Measurements from ENCODE around the gene ABCA3. TPM values are rescaled to one million over a fixed set of nuclear protein-coding genes. Genes with fewer than 3 reads are reported as not detected.

ABCA3 gene
- total and polyA plus RNA-seq, 2 of the 8 experiments (the other 6 are each of a cell fraction or from before 2014, with no cell fraction given), result 5.7 to 7.9 TPM

DNA sequence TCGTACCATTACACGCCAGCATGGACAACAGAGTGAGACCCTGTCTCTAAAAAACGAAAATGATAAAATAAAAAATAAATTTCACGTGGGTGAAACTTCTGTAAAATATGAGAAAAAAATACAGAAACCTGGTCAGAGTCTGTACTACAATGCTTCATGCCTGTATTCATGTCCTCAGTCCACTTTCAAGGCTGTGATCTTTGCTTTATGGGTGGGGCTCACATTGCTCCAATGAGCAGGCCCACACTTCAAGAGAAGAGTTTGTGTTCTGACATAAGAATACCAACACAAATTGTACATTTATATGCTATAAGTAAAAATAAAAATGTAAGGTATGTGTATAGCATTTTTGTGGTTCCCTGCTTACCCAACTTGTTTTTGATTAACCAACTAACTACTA, 32.2 kb upstream of the ABCA3 start:
- 83% methylated on average over 4 of the region's 4 CpGs; no CpG with 5 or more reads in 1 of the 2 experiments for WGBS, 2 experiments (ENCODE audit: extremely low coverage in 1 of 2, insufficient coverage in 1 of 2, insufficient read length in 1 of 2, insufficient replicate concordance in 2 of 2, low coverage in 1 of 2, low lambda C conversion rate in 2 of 2, missing lambda C conversion rate in 1 of 2)
- H3K9ac ChIP-seq (replicated peaks in 1 of 4; ENCODE audit: extremely low read depth in 1 of 4, low read depth in 3 of 4, low read length in 3 of 4), result no peak overlapping the region
- H3K4me2 ChIP-seq (ENCODE audit: insufficient read depth in 1 of 2, low read depth in 2 of 2, low read length in 2 of 2), result no peak overlapping the region
- no peaks in the 10 kb centered on the region for H3K9me3 ChIP-seq (ENCODE audit: insufficient read depth in 2 of 2, low read depth in 1 of 2, low read length in 1 of 2)
- no peak overlapping the region for H3K18ac ChIP-seq (ENCODE audit: extremely low read depth, low read length)
- no peak overlapping the region for H2BK20ac ChIP-seq (ENCODE audit: low read length)
- no peaks in the 10 kb centered on the region for H3K36me3 ChIP-seq (ENCODE audit: control insufficient read depth in 2 of 4, insufficient read depth in 4 of 4, low read length in 3 of 4)
- FAIRE-seq (no peak), DNase-seq (ENCODE audit: low read depth in 1 of 2, low spot score in 2 of 2) (no peak)
- no peaks in the 10 kb centered on the region for H3K4me1 ChIP-seq (replicated peaks in 1 of 4; ENCODE audit: control insufficient read depth in 3 of 4, insufficient read depth in 4 of 4, low read length in 3 of 4)
- POLR2A ChIA-PET (ENCODE audit: partially characterized antibody), result no interaction called here
- H4K8ac ChIP-seq (ENCODE audit: extremely low read depth, insufficient read depth, low read length), result no peak overlapping the region
- H3K4ac ChIP-seq (replicated peaks; ENCODE audit: insufficient read length, low read depth, low read length), result no peak overlapping the region
- no peak overlapping the region for H2BK15ac ChIP-seq (ENCODE audit: low read length)
- no peak overlapping the region for H2BK5ac ChIP-seq (ENCODE audit: low read depth, low read length)
- no peak overlapping the region for H2BK120ac ChIP-seq (replicated peaks; ENCODE audit: low read depth, low read length)
- H3K27ac ChIP-seq (ENCODE audit: low read depth, low read length), result no peak overlapping the region
- H3K79me1 ChIP-seq (ENCODE audit: low read depth, low read length), result no peaks in the 10 kb centered on the region
- H3K23ac ChIP-seq (ENCODE audit: insufficient read length), result no peak overlapping the region
- no peak overlapping the region for H4K5ac ChIP-seq (ENCODE audit: insufficient read length, low read depth, low read length)
- H2AFZ ChIP-seq (ENCODE audit: low read length), result no peak overlapping the region
- H3K79me2 ChIP-seq (ENCODE audit: control insufficient read depth in 1 of 2, insufficient read depth in 2 of 2, low read length in 2 of 2), result no peaks in the 10 kb centered on the region
- no peak overlapping the region for H3K4me3 ChIP-seq (ENCODE audit: extremely low read depth in 1 of 4, insufficient read depth in 2 of 4, low read depth in 3 of 4, low read length in 4 of 4)
- CTCF ChIA-PET (ENCODE audit: partially characterized antibody), result interaction anchor here (0.6 to 0.7 kb wide), 2 partner anchors 17 to 35 kb away, joined by 3 read pairs; no protein-coding TSS in a partner anchor
- no peak overlapping the region for H3K14ac ChIP-seq (ENCODE audit: insufficient read length)
- no peak overlapping the region for H4K91ac ChIP-seq (replicated peaks; ENCODE audit: insufficient read length, low read length)
- no peak overlapping the region for H2BK12ac ChIP-seq (ENCODE audit: low read depth, low read length)
- no peaks in the 10 kb centered on the region for H3K23me2 ChIP-seq (ENCODE audit: low read depth, low read length)
- H3K27me3 ChIP-seq (replicated peaks in 1 of 4; ENCODE audit: control insufficient read depth in 3 of 4, extremely low read depth in 1 of 4, insufficient read depth in 3 of 4, low read length in 3 of 4), result no peaks in the 10 kb centered on the region
- no peak overlapping the region for H3K56ac ChIP-seq (replicated peaks; ENCODE audit: insufficient read length, low read depth, low read length)
- no peaks in the 10 kb centered on the region for H4K20me1 ChIP-seq (replicated peaks in 1 of 2; ENCODE audit: control insufficient read depth in 1 of 2, insufficient read depth in 2 of 2, low read length in 2 of 2)
- no peak overlapping the region for H2AK5ac ChIP-seq (ENCODE audit: low read depth, low read length)
- TF ChIP-seq TCF12 (IDR thresholded peaks at IDR 0.05; ENCODE audit: low read depth, low read length) (no peak), RNF2 (IDR thresholded peaks at IDR 0.05; ENCODE audit: borderline replicate concordance, low read depth, low read length, missing control alignments, poor library complexity, severe bottlenecking) (no peak)

Measured in H1 (cell line).